Nephron (organoid): ENCODE data around the gene KMT2C.

Experiments
- H3K27ac Mint-ChIP-seq, 3 experiments: 2 replicates each; pipeline ENCODE4 v1.8.0; 2020; ENCODE audit warnings: mixed read lengths in 3 of 3, mild to moderate bottlenecking in 2 of 3, moderate library complexity in 1 of 3
- H3K27me3 Mint-ChIP-seq: 2 replicates; pipeline ENCODE4 v1.8.0; 2021; ENCODE audit warnings: low read depth, mild to moderate bottlenecking, moderate library complexity, mixed read lengths
- H3K36me3 Mint-ChIP-seq: 2 replicates; pipeline ENCODE4 v1.8.0; 2020; ENCODE audit warnings: low read depth, mixed read lengths
- H3K4me1 Mint-ChIP-seq: 2 replicates; pipeline ENCODE4 v1.8.0; 2020; ENCODE audit warnings: mixed read lengths
- H3K4me3 Mint-ChIP-seq, 3 experiments: 2 replicates each; pipeline ENCODE4 v1.8.0; 2020; ENCODE audit warnings: mild to moderate bottlenecking in 3 of 3, mixed read lengths in 3 of 3, moderate library complexity in 2 of 3
- H3K9me3 Mint-ChIP-seq: 2 replicates; pipeline ENCODE4 v1.8.0; 2020; ENCODE audit warnings: mixed read lengths
- CTCF ChIP-seq, 3 experiments: fragments of 200-600 bp; sonication (generic); IDR thresholded peaks; one replicate each; pipeline ENCODE4 v1.5.0; 2021; ENCODE audit warnings: antibody characterized with exemption in 3 of 3; ENCODE audit not compliant: unreplicated experiment in 3 of 3

KMT2C gene

DNA sequence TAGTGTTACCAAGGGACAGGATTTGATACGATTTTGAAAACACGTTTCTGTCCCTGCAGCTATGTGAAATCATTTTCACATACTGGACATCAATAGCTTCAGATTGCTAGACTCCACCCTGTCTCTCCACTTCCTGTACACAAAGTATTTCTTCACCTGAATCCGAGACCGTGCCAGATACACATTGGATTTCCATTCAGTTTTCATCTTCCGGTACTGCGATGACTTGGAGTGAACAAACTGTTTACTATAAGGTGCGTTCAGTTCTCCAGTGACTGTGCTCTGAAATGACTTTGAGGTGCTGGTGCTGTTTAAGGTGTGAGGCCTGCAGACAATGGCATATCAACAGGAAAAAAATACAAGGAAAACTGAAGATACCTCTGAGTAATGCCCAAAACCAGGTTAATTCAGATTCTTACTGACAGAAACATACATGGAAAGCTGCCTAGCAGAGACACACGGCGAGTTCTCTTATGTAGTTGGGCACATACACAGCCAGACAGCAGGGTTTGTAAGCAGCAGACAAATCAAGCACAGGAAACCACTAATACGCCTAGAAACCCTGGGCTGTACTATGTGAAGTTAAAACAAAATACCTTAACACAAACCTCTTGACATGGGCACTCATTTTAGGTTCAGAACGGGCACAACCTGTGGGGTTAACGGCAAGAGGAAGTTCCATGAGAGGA, 291.1 kb downstream of the KMT2C start:
- Mint-ChIP-seq H3K9me3 (no peaks in the 10 kb centered on the region), H3K4me3 (no peak overlapping the region)

GRCh38 chr7:152142976-152143595, 292.7 kb downstream of the KMT2C start:
- no peaks in the 10 kb centered on the region for H3K9me3 Mint-ChIP-seq
- no peak overlapping the region for H3K4me3 Mint-ChIP-seq
- H3K4me1 Mint-ChIP-seq, result no peaks in the 10 kb centered on the region
- peaks cover 89% of the 10 kb centered on the region for H3K36me3 Mint-ChIP-seq
- H3K27ac Mint-ChIP-seq, result peak overlapping the region in 1 of 3 experiments; percentile 3
- TF ChIP-seq CTCF (IDR thresholded peaks at IDR 0.05; ENCODE audit: unreplicated experiment in 3 of 3), result no peak
- H3K27me3 Mint-ChIP-seq, result no peaks in the 10 kb centered on the region

More for the DNA sequence above, 291.1 kb downstream of the KMT2C start:
- no peak overlapping the region for H3K27ac Mint-ChIP-seq
- H3K36me3 Mint-ChIP-seq, result peaks cover 89% of the 10 kb centered on the region
- no peaks in the 10 kb centered on the region for H3K27me3 Mint-ChIP-seq
- no peaks in the 10 kb centered on the region for H3K4me1 Mint-ChIP-seq
- TF ChIP-seq CTCF (IDR thresholded peaks at IDR 0.05; ENCODE audit: unreplicated experiment in 3 of 3), result no peak

DNA sequence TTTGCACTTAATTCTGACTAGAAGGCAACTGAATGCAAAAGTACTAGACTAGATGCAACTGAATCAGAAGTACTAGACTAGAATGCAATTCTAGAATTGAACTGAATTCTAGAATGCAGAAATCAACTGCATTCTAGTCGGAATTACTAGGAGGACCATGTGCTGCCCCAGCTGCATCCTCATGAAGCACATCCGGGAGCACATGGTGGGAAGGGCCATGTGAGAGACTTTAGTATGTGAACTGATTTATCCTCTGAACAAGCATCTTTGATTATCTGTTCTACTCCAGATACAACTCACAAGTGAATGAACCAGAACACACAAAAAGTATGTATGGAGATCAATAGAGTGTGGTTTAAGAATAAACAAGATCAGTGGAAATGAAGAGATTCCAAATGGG, 295.2 kb downstream of the KMT2C start:
- peaks cover 86% of the 10 kb centered on the region for H3K36me3 Mint-ChIP-seq
- no peaks in the 10 kb centered on the region for H3K9me3 Mint-ChIP-seq
- no peak for TF ChIP-seq CTCF (IDR thresholded peaks at IDR 0.05; ENCODE audit: unreplicated experiment in 3 of 3)
- H3K4me3 Mint-ChIP-seq, result no peak overlapping the region
- no peak overlapping the region for H3K27ac Mint-ChIP-seq
- peaks cover 10% of the 10 kb centered on the region for H3K4me1 Mint-ChIP-seq
- no peaks in the 10 kb centered on the region for H3K27me3 Mint-ChIP-seq

DNA sequence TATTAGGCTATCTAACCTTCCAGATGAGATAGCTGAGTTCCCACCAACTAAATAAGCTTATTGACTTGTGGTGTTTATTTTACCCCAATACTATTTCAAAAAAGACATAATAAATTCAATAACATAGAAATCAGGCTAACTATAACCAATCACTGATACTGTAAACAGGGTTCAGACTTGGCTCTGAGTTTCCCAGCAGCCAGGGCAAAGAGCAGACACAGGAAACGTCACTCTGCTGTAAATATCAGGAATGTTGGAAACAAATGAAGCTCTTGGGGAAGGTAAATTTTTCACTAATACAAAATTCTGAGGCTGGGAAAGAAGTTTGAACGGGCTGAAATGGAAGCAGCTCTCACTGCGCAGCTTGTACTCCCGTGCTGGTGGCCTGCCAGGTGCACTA, 295.7 kb downstream of the KMT2C start:
- Mint-ChIP-seq H3K27ac (no peak overlapping the region), H3K4me3 (no peak overlapping the region)
- no peak for TF ChIP-seq CTCF (IDR thresholded peaks at IDR 0.05; ENCODE audit: unreplicated experiment in 3 of 3)

GRCh38 chr7:152137476-152138025, 298.3 kb downstream of the KMT2C start:
- peaks cover 73% of the 10 kb centered on the region for H3K36me3 Mint-ChIP-seq
- H3K9me3 Mint-ChIP-seq, result no peaks in the 10 kb centered on the region
- no peak for TF ChIP-seq CTCF (IDR thresholded peaks at IDR 0.05; ENCODE audit: unreplicated experiment in 3 of 3)
- peaks cover 10% of the 10 kb centered on the region for H3K4me1 Mint-ChIP-seq
- no peaks in the 10 kb centered on the region for H3K27me3 Mint-ChIP-seq
- H3K4me3 Mint-ChIP-seq, result no peak overlapping the region
- H3K27ac Mint-ChIP-seq, result peak overlapping the region; percentile 74 to 89 (median 83)

More for the DNA sequence above, 295.7 kb downstream of the KMT2C start:
- Mint-ChIP-seq H3K36me3 (peaks cover 81% of the 10 kb centered on the region), H3K27me3 (no peaks in the 10 kb centered on the region), H3K9me3 (no peaks in the 10 kb centered on the region), H3K4me1 (peaks cover 10% of the 10 kb centered on the region)
